ENCODE data around the gene CAMP. TPM values are rescaled to one million over a fixed set of nuclear protein-coding genes. Genes with fewer than 3 reads are reported as not detected.

The CAMP gene
- total and polyA plus RNA-seq, 2 of the 13 experiments (the other 11 are each of a cell fraction or from before 2014, with no cell fraction given) = not detected

GRCh38 chr3:48270306-48270705, 47.0 kb downstream of the CAMP start:
- Histone ChIP-seq H4K20me1 (ENCODE audit: insufficient read depth, low read length) (no peaks in the 10 kb centered on the region), H3K79me2 (ENCODE audit: insufficient read depth, low read length) (no peaks in the 10 kb centered on the region), H3K27ac (ENCODE audit: extremely low read length, insufficient read depth, low read length) (no peak overlapping the region), H3K4me1 (ENCODE audit: insufficient read depth, low read length) (no peaks in the 10 kb centered on the region), H3K4me2 (ENCODE audit: low read depth, low read length) (no peak overlapping the region), H3K36me3 (replicated peaks in 1 of 2; ENCODE audit: control insufficient read depth in 1 of 2, insufficient read depth in 2 of 2, low read length in 2 of 2) (peaks cover 3 to 19% of the 10 kb centered on the region in 2 experiments; a peak in 4 of 5 replicates), H3K9me3 (ENCODE audit: low read length) (no peaks in the 10 kb centered on the region), H2AFZ (ENCODE audit: low read length) (no peak overlapping the region), H3K27me3 (ENCODE audit: control insufficient read depth in 1 of 2, insufficient read depth in 2 of 2, low read length in 2 of 2) (no peaks in the 10 kb centered on the region), H3K4me3 (replicated peaks in 1 of 3; ENCODE audit: insufficient read depth in 1 of 3, low read depth in 2 of 3, low read length in 3 of 3) (no peak overlapping the region), H3K9ac (ENCODE audit: insufficient read depth, low read depth, low read length) (no peak overlapping the region)
- POLR2A ChIA-PET = no interaction called here
- TF ChIP-seq, protein P1, sequence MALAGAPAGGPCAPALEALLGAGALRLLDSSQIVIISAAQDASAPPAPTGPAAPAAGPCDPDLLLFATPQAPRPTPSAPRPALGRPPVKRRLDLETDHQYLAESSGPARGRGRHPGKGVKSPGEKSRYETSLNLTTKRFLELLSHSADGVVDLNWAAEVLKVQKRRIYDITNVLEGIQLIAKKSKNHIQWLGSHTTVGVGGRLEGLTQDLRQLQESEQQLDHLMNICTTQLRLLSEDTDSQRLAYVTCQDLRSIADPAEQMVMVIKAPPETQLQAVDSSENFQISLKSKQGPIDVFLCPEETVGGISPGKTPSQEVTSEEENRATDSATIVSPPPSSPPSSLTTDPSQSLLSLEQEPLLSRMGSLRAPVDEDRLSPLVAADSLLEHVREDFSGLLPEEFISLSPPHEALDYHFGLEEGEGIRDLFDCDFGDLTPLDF (CRISPR knock-in tag; IDR thresholded peaks at IDR 0.05) = no peak
- no peak for TF ChIP-seq CREM (IDR thresholded peaks at IDR 0.05)
- TF ChIP-seq CREM (CRISPR knock-in tag; IDR thresholded peaks at IDR 0.05) = no peak
- TF ChIP-seq MYC (CRISPR knock-in tag; IDR thresholded peaks at IDR 0.05; ENCODE audit: borderline replicate concordance) = no peak
- no peak for TF ChIP-seq TRIM22 (IDR thresholded peaks at IDR 0.05)
- TF ChIP-seq, protein P2, sequence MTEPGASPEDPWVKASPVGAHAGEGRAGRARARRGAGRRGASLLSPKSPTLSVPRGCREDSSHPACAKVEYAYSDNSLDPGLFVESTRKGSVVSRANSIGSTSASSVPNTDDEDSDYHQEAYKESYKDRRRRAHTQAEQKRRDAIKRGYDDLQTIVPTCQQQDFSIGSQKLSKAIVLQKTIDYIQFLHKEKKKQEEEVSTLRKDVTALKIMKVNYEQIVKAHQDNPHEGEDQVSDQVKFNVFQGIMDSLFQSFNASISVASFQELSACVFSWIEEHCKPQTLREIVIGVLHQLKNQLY (CRISPR knock-in tag; IDR thresholded peaks at IDR 0.05) = no peak
- TF ChIP-seq ZNF839 (CRISPR knock-in tag; IDR thresholded peaks at IDR 0.05; ENCODE audit: borderline replicate concordance) = no peak
- TF ChIP-seq ZNF18 (CRISPR knock-in tag; IDR thresholded peaks at IDR 0.05; ENCODE audit: insufficient replicate concordance) = no peak
- no peak for TF ChIP-seq IKZF5 (CRISPR knock-in tag; IDR thresholded peaks at IDR 0.05)
- no peak for TF ChIP-seq ZSCAN31 (CRISPR knock-in tag; IDR thresholded peaks at IDR 0.05; ENCODE audit: low read depth)
- TF ChIP-seq ZNF572 (CRISPR knock-in tag; IDR thresholded peaks at IDR 0.05) = no peak
- in situ Hi-C loops (cut with HindIII; ENCODE audit: extremely low pct_ligation_motif_present, low pct_unique_long_range_greater_than_20kb) = loop anchor here (5.0 kb wide), 1 partner anchor 167 kb away; no protein-coding TSS in a partner anchor
- WGBS (ENCODE audit: low lambda C conversion rate) = 100% methylated on average over 2 of the region's 2 CpGs
- ATAC-seq (no peak), DNase-seq (ENCODE audit: low spot score) (no peak), FAIRE-seq (no peak)
- intact Hi-C loops (cut with micrococcal nuclease; ENCODE audit: unreplicated experiment) = loop anchor here (5.0 kb wide), 1 partner anchor 237 kb away; no protein-coding TSS in a partner anchor
- BruUV-seq (replicated peaks) = no TSS peak
- CTCF ChIA-PET (ENCODE audit: low intra/inter-chr PET ratio, low total read pairs) = no interaction called here

Measured in HepG2 (cell line).